K562 (cell line): ENCODE measurements around the gene RSU1. TPM values are rescaled to one million over a fixed set of nuclear protein-coding genes. Genes with fewer than 3 reads are reported as not detected.

Source experiments
- ATAC-seq: fragments of 200-7000 bp; cut with Tn5 transposase; 3 replicates; pipeline ENCODE4 v1.9.1; 2020; ENCODE audit warnings: moderate library complexity
- BruUV-seq: library from RNA; stranded (reverse); fragments of 400-500 nt; replicated peaks from 2 replicates; lab custom pipeline; 2021; lab: Mats Ljungman, UMichigan
- CTCF ChIA-PET: fragments of 300-600 bp; formaldehyde crosslinking; extraction: SDS; loops from one replicate; lab custom pipeline; 2021; ENCODE audit warnings: low intra/inter-chr PET ratio; lab: Yijun Ruan, JAX
- POLR2A ChIA-PET: fragments of 300-600, 350-650 bp; sonication (Branson Sonifier 250); formaldehyde crosslinking; extraction: SDS; loops from one replicate; lab custom pipeline; 2021; ENCODE audit warnings: antibody characterized with exemption, inconsistent platforms; lab: Yijun Ruan, JAX
- DNase-seq, 4 experiments: peaks; one replicate each; pipeline versions ENCODE4 v3.0.0 to v3.0.0-alpha.2; 2011 to 2018; ENCODE audit warnings: low spot score in 3 of 4, mixed read lengths in 3 of 4; ENCODE audit errors: extremely low read depth in 1 of 4
- FAIRE-seq: peaks from 2 replicates; lab custom pipeline; 2011; peaks lifted over from hg19 to GRCh38; lab: Jason Lieb, UNC
- H2AFZ ChIP-seq: 2 replicates; pipeline ENCODE4 v1.6.0; 2011; ENCODE audit warnings: low read depth, low read length, control low read depth, inconsistent platforms
- H3K27ac ChIP-seq: fragments of 200-600 bp; 3 replicates; pipeline ENCODE4 v1.8.0; 2011; ENCODE audit warnings: low read depth, mild to moderate bottlenecking, control low read depth, inconsistent platforms, low read length, moderate library complexity, mixed read lengths; ENCODE audit errors: extremely low read depth
- H3K27me3 ChIP-seq, 2 experiments: fragments of 300-600 bp in 1 of 2; 2 replicates in 1 of 2; 3 replicates in 1 of 2; pipeline versions ENCODE4 v1.6.0 to v1.8.0; 2011; ENCODE audit warnings: inconsistent platforms in 2 of 2, low read length in 2 of 2, mild to moderate bottlenecking in 1 of 2, mixed read lengths in 1 of 2, moderate library complexity in 1 of 2; ENCODE audit not compliant: control insufficient read depth in 2 of 2, insufficient read depth in 2 of 2
- H3K36me3 ChIP-seq: fragments of 300-600 bp; 3 replicates; pipeline ENCODE4 v1.8.0; 2011; ENCODE audit warnings: mild to moderate bottlenecking, low read length, inconsistent platforms; ENCODE audit not compliant: control insufficient read depth, insufficient read depth
- H3K4me1 ChIP-seq, 2 experiments: fragments of 200-600 bp in 1 of 2; replicated peaks in 1 of 2; 2 replicates in 1 of 2; 3 replicates in 1 of 2; pipeline versions ENCODE4 v1.5.1 to v1.8.0; 2011; ENCODE audit warnings: inconsistent platforms in 2 of 2, low read length in 2 of 2, mild to moderate bottlenecking in 1 of 2, mixed read lengths in 1 of 2, moderate library complexity in 1 of 2; ENCODE audit not compliant: control insufficient read depth in 2 of 2, insufficient read depth in 2 of 2
- H3K4me2 ChIP-seq: 2 replicates; pipeline ENCODE4 v1.6.1; 2011; ENCODE audit warnings: low read length, control low read depth, inconsistent platforms, mixed read lengths; ENCODE audit not compliant: insufficient read depth
- H3K4me3 ChIP-seq: fragments of 200-600 bp; sonication (generic), shearing (Covaris generic); 2 replicates; pipeline ENCODE4 v1.5.1; 2016; ENCODE audit warnings: control low read depth, inconsistent platforms
- H3K79me2 ChIP-seq: fragments of 200-600 bp; 3 replicates; pipeline ENCODE4 v1.8.0; 2011; ENCODE audit warnings: low read length, inconsistent platforms; ENCODE audit not compliant: control insufficient read depth, insufficient read depth
- H3K9ac ChIP-seq, 2 experiments: 2 replicates each; pipeline versions ENCODE4 v1.6.0 to v1.6.1; 2011; ENCODE audit warnings: low read depth in 2 of 2, low read length in 2 of 2, control low read depth in 1 of 2, inconsistent platforms in 1 of 2, mild to moderate bottlenecking in 1 of 2, mixed read lengths in 1 of 2; ENCODE audit not compliant: insufficient read depth in 1 of 2
- H3K9me1 ChIP-seq: one replicate; pipeline ENCODE4 v1.6.0; 2011; ENCODE audit warnings: inconsistent platforms, mild to moderate bottlenecking, low read length, moderate library complexity; ENCODE audit not compliant: control insufficient read depth, insufficient read depth
- H3K9me3 ChIP-seq: replicated peaks from 2 replicates; pipeline ENCODE4 v1.5.1; 2011; ENCODE audit warnings: low read depth, low read length, inconsistent platforms; ENCODE audit not compliant: control insufficient read depth, insufficient read depth
- H4K20me1 ChIP-seq: replicated peaks from 2 replicates; pipeline ENCODE4 v1.6.1; 2011; ENCODE audit warnings: low read length, inconsistent platforms, mixed read lengths; ENCODE audit not compliant: control insufficient read depth, insufficient read depth
- BCOR ChIP-seq: fragments of 450-650 bp; IDR thresholded peaks from 2 replicates; pipeline ENCODE4 v1.6.1; 2016
- CHD1 ChIP-seq: fragments of 200-600 bp; sonication (generic); IDR thresholded peaks from one replicate; pipeline ENCODE4 v1.6.1; 2012; ENCODE audit warnings: mild to moderate bottlenecking, moderate library complexity, low read length, inconsistent platforms
- CXXC5 ChIP-seq: fragments of 250-450 bp; sonication (Bioruptor Pico); IDR thresholded peaks from 2 replicates; pipeline ENCODE4 v1.8.0; 2022; ENCODE audit warnings: inconsistent platforms, mild to moderate bottlenecking, moderate library complexity
- GATAD2B ChIP-seq: fragments of 450-650 bp; IDR thresholded peaks from 2 replicates; pipeline ENCODE4 v1.6.1; 2017; ENCODE audit warnings: mild to moderate bottlenecking, borderline replicate concordance
- HIVEP1 ChIP-seq: fragments of 250-450 bp; sonication (Bioruptor Pico); IDR thresholded peaks from 2 replicates; pipeline ENCODE4 v1.4.0; 2020; ENCODE audit warnings: mild to moderate bottlenecking
- MYNN ChIP-seq, 2 experiments: sonication (generic); formaldehyde crosslinking in 1 of 2; IDR thresholded peaks; 2 replicates each; pipeline versions ENCODE4 v1.5.0 to v1.6.1; 2016 to 2020; ENCODE audit warnings: antibody characterized with exemption in 1 of 2, missing genetic modification reagents in 1 of 2
- NFIX ChIP-seq: fragments of 250-450 bp; sonication (Bioruptor Pico); IDR thresholded peaks from 2 replicates; pipeline ENCODE4 v1.4.0; 2020; ENCODE audit warnings: low read depth, mild to moderate bottlenecking, moderate library complexity
- PHB ChIP-seq: fragments of 250-450 bp; sonication (Bioruptor Pico); IDR thresholded peaks from 2 replicates; pipeline ENCODE4 v1.5.0; 2021
- PTRF ChIP-seq: fragments of 450-650 bp; IDR thresholded peaks from 2 replicates; pipeline ENCODE4 v1.6.1; 2016; ENCODE audit warnings: mild to moderate bottlenecking, missing genetic modification characterization, missing compliant biosample characterization
- SMAD4 ChIP-seq: fragments of 250-450 bp; sonication (Bioruptor Pico); conservative IDR thresholded peaks from 2 replicates; pipeline ENCODE4 v1.8.0; 2021; ENCODE audit warnings: inconsistent platforms, mild to moderate bottlenecking, moderate library complexity
- SOX6 ChIP-seq: fragments of 450-650 bp; IDR thresholded peaks from 2 replicates; pipeline ENCODE4 v1.6.1; 2014; ENCODE audit warnings: mild to moderate bottlenecking
- TEAD4 ChIP-seq, 2 experiments: sonication (generic) in 1 of 2; formaldehyde crosslinking in 1 of 2; IDR thresholded peaks; 2 replicates each; pipeline versions ENCODE4 v1.6.1 to v1.8.0; 2012 to 2022; ENCODE audit warnings: borderline replicate concordance in 1 of 2, inconsistent platforms in 1 of 2, low read length in 1 of 2, mild to moderate bottlenecking in 1 of 2, missing genetic modification reagents in 1 of 2
- ZNF324 ChIP-seq: fragments of 250-450 bp; sonication (Bioruptor Pico); IDR thresholded peaks from 2 replicates; pipeline ENCODE4 v1.4.0; 2020; ENCODE audit warnings: mild to moderate bottlenecking
- ZNF512 ChIP-seq: IDR thresholded peaks from 2 replicates; pipeline ENCODE4 v1.6.1; 2016; ENCODE audit warnings: missing genetic modification characterization, missing compliant biosample characterization
- WGBS: fragments of 100-300 bp; shearing (Covaris generic); methylation state at CpG from one replicate; pipeline ENCODE4 v1.1.6; 2016; ENCODE audit warnings: low coverage, mixed read lengths; ENCODE audit not compliant: insufficient coverage; ENCODE audit errors: missing lambda C conversion rate; 5-methylcytosine and 5-hydroxymethylcytosine counted together
- in situ Hi-C: fragments of 300-500 bp; cut with MboI; formaldehyde crosslinking; loops from 4 replicates; pipeline ENCODE4 v1.15.0; 2018; ENCODE audit warnings: inconsistent platforms, mixed read lengths
- intact Hi-C: fragments of 100-400 bp; cut with micrococcal nuclease; formaldehyde crosslinking; loops from 2 replicates; pipeline ENCODE4 v1.14.2; 2022
- polyA plus RNA-seq, 8 experiments: library from polyadenylated mRNA; depleted of rRNA in 4 of 8; stranded (reverse) in 5 of 8; unstranded in 3 of 8; fragments of >200 nt; fragmentation: Nextera tagmentation in 2 of 8; fragmentation: Illumina TruSeq in 1 of 8; extraction: Ambion mirVana in 2 of 8; extraction: Trizol in 1 of 8; gene quantifications; 2 replicates each; pipeline versions ENCODE4 v1.2.1 to v1.2.3, GENCODE V29; 2011 to 2014; ENCODE audit warnings: inconsistent platforms in 1 of 8, missing spikeins in 1 of 8
- total RNA-seq, 7 experiments: library from RNA; depleted of rRNA in 6 of 7; stranded (reverse); fragments of >200 nt in 6 of 7; fragmentation: Illumina TruSeq in 2 of 7; extraction: Trizol in 2 of 7; gene quantifications; 2 replicates each; pipeline versions ENCODE4 v1.2.1 to v1.2.3, GENCODE V29; 2011 to 2021; ENCODE audit warnings: low replicate concordance in 1 of 7

The RSU1 gene
- total and polyA plus RNA-seq, 9 of the 15 experiments (the other 6 are each of a cell fraction or from before 2014, with no cell fraction given), result 18.8 to 67.3 (median 31.5) TPM

- Histone ChIP-seq H3K9me1 (no peaks in the 10 kb centered on the region), H3K9ac (no peak overlapping the region), H3K36me3 (no peaks in the 10 kb centered on the region), H3K79me2 (no peaks in the 10 kb centered on the region), H3K4me1 (no peaks in the 10 kb centered on the region), H3K4me2 (no peak overlapping the region), H3K4me3 (no peak overlapping the region), H4K20me1 (no peaks in the 10 kb centered on the region), H3K27me3 (no peaks in the 10 kb centered on the region), H3K9me3 (no peaks in the 10 kb centered on the region)
- DNase-seq, result no peak
- BruUV-seq, result no TSS peak
- ChIA-PET POLR2A (interaction anchor here (0.6 kb wide), 1 partner anchor 58 kb away, joined by 3 read pairs; no protein-coding TSS in a partner anchor), CTCF (no interaction called here)
- no peak for ATAC-seq
- WGBS, result 0% methylated on average over 1 of the region's 1 CpG
- TF ChIP-seq CXXC5, result no peak
- no peak for TF ChIP-seq GATAD2B
- TF ChIP-seq SMAD4, result no peak
- no peak for TF ChIP-seq SOX6
- no peak for TF ChIP-seq BCOR
- TF ChIP-seq CHD1, result no peak
- no peak for TF ChIP-seq TEAD4 (IDR thresholded peaks at IDR 0.05; ENCODE audit: low read length)
- no peak for TF ChIP-seq TEAD4 (CRISPR knock-in tag; IDR thresholded peaks at IDR 0.05; ENCODE audit: borderline replicate concordance)
- no peak for TF ChIP-seq PTRF (tag)
- no peak for TF ChIP-seq ZNF512 (tag)
- TF ChIP-seq ZNF324 (CRISPR knock-in tag), result no peak
- no peak for TF ChIP-seq PHB (CRISPR knock-in tag)
- no peak for TF ChIP-seq MYNN (IDR thresholded peaks at IDR 0.05)
- no peak for TF ChIP-seq MYNN (CRISPR knock-in tag; IDR thresholded peaks at IDR 0.05)
- TF ChIP-seq HIVEP1 (CRISPR knock-in tag), result no peak
- no peak for TF ChIP-seq NFIX (CRISPR knock-in tag)
- TF ChIP-seq, all 486 proteins: peak for 0
- Histone ChIP-seq H2AFZ (no peak overlapping the region), H3K27ac (no peak overlapping the region)
- intact Hi-C loops (no loop called here), in situ Hi-C loops (no loop called here)
- FAIRE-seq, result no peak
Measured at GRCh38 chr10:16681521-16681920, 135.7 kb downstream of the RSU1 start.
